Suprapubic skin (tissue), 4 donors: Measurements from ENCODE around the gene DAZ1. TPM values are rescaled to one million over a fixed set of nuclear protein-coding genes. Genes with fewer than 3 reads are reported as not detected.
"Not testable (repeated sequence)": the region's sequence is repeated elsewhere in the genome, so short reads cannot be mapped to it uniquely, and the experiment has no call there.

Experiments used
- DNase-seq, 2 donors: peaks; one replicate each; pipeline ENCODE4 v3.0.0-alpha.2; 2019; ENCODE audit warnings: low spot score in 2 of 2
- H3K27ac ChIP-seq: fragments of 200-600 bp; sonication (generic); one replicate; pipeline ENCODE4 v1.5.1; 2019
- H3K27me3 ChIP-seq: fragments of 200-600 bp; sonication (generic); one replicate; pipeline ENCODE4 v1.5.1; 2019
- H3K36me3 ChIP-seq: fragments of 200-600 bp; sonication (generic); one replicate; pipeline ENCODE4 v1.5.1; 2019
- H3K4me1 ChIP-seq: fragments of 200-600 bp; sonication (generic); one replicate; pipeline ENCODE4 v1.5.1; 2019
- H3K4me3 ChIP-seq: fragments of 200-600 bp; sonication (generic); one replicate; pipeline ENCODE4 v1.5.1; 2019; ENCODE audit warnings: mild to moderate bottlenecking
- H3K9me3 ChIP-seq: fragments of 200-600 bp; sonication (generic); one replicate; pipeline ENCODE4 v1.5.1; 2019
- WGBS: methylation state at CpG from one replicate; pipeline ENCODE4 v1.1.5; 2018; 5-methylcytosine and 5-hydroxymethylcytosine counted together
- total RNA-seq, 4 donors: library from RNA; depleted of rRNA; stranded (reverse); fragments of >200 nt; gene quantifications; one replicate each; pipeline ENCODE4 v1.1.0, GENCODE V29; 2016

The DAZ1 gene, protein sequence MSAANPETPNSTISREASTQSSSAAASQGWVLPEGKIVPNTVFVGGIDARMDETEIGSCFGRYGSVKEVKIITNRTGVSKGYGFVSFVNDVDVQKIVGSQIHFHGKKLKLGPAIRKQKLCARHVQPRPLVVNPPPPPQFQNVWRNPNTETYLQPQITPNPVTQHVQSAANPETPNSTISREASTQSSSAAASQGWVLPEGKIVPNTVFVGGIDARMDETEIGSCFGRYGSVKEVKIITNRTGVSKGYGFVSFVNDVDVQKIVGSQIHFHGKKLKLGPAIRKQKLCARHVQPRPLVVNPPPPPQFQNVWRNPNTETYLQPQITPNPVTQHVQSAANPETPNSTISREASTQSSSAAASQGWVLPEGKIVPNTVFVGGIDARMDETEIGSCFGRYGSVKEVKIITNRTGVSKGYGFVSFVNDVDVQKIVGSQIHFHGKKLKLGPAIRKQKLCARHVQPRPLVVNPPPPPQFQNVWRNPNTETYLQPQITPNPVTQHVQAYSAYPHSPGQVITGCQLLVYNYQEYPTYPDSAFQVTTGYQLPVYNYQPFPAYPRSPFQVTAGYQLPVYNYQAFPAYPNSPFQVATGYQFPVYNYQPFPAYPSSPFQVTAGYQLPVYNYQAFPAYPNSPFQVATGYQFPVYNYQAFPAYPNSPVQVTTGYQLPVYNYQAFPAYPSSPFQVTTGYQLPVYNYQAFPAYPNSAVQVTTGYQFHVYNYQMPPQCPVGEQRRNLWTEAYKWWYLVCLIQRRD
- total RNA-seq = 10 to 100 TPM in 1 of 4 donors, 1 to 10 TPM in 1, not detected in 2; 7.7 to 14.7 TPM

- no CpG with 5 or more reads among the region's 23 CpGs for WGBS
- H3K9me3 ChIP-seq, DNase-seq, H3K27ac ChIP-seq, H3K4me3 ChIP-seq, H3K36me3 ChIP-seq, H3K4me1 ChIP-seq, H3K27me3 ChIP-seq: not testable (repeated sequence)
Observed at GRCh38 chrY:23198908-23199307, at the start of gene DAZ1. TSS of gene DAZ1 (minus strand) at chrY:23199008. CDS start at chrY:23198800, 208 bp downstream.

GRCh38 chrY:23219233-23219632, 20.4 kb upstream of the DAZ1 start, which contains the start of gene DAZ2:
TSS of gene DAZ2 (plus strand) at chrY:23219533. CDS start at chrY:23219741, 208 bp downstream.
- not testable (repeated sequence) for H3K4me1 ChIP-seq, H3K36me3 ChIP-seq, H3K27me3 ChIP-seq, H3K4me3 ChIP-seq, H3K9me3 ChIP-seq, DNase-seq, H3K27ac ChIP-seq
- no CpG with 5 or more reads among the region's 23 CpGs for WGBS

DNA sequence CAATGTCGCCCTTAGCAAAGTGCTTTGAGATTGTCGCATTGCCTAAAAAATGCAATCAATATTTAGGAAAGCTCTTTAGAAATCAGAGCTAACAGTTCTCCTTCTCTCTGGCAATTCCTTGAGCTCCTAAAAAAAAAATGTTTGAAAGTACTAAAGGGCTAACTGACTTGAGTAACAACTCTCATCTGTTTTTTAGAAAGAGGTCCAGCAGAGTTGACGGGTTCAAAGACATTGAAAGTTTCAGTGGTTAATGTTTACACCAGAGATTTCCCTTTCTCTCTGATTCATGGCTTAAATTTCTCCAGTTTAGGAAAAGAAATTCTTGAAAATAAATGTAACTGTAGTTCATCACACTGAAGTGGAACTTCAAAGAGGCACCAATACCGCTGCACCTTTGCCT, 11.9 kb upstream of the DAZ1 start:
- whole genome bisulfite sequencing = no CpG with 5 or more reads among the region's 4 CpGs
- H3K4me3 ChIP-seq = not testable (repeated sequence)

DNA sequence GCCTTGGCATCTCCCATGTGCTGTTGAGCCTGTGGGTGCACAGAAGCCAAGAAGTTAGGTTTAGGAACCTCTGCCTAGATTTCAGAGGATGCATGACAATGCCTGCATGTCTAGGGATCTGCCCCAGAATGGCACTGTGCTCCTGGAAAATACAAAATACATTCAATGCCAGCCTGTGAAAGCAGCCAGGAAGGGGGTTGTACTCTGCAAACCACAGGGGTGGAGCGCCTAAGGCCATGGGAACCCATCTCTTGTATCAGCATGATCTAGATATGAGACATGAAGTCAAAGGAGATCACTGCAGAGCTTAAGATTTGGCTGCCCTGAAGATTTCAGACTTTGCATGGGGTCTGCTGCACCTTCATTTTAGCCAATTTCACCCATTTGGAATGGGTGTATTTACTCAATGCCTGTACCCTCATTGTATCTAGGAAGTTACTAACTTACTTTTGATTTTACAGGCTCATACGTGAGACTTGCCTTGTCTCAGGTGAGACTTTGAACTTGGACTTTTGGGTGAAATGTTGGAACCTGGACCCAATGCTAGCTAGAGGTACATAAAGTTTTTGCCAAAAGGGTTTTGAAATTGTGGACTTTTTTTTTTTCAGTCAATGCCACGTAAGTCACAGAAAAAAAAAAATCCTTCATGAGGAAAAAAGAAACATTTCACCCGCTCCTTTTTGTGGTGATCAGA, 11.1 kb upstream of the DAZ1 start:
- H3K4me3 ChIP-seq, H3K27me3 ChIP-seq, H3K27ac ChIP-seq, H3K9me3 ChIP-seq, DNase-seq, H3K36me3 ChIP-seq, H3K4me1 ChIP-seq: not testable (repeated sequence)
- no CpG with 5 or more reads among the region's 4 CpGs for WGBS

More for the DNA sequence above, 11.9 kb upstream of the DAZ1 start:
- not testable (repeated sequence) for H3K9me3 ChIP-seq, H3K4me1 ChIP-seq, H3K36me3 ChIP-seq, H3K27ac ChIP-seq, DNase-seq, H3K27me3 ChIP-seq

- whole genome bisulfite sequencing = no CpG with 5 or more reads among the region's 4 CpGs
- not testable (repeated sequence) for H3K27ac ChIP-seq, H3K4me1 ChIP-seq, H3K27me3 ChIP-seq, H3K9me3 ChIP-seq, H3K4me3 ChIP-seq, DNase-seq, H3K36me3 ChIP-seq
Observed at GRCh38 chrY:23207455-23207854, 8.6 kb upstream of the DAZ1 start.

Other genes starting within 250 kb of the DAZ1 start
- 1 to 10 TPM in 1 of 4 donors, under 1 TPM in 1, not detected in 2; 0.81 to 1.1 TPM for gene BPY2, start 214.7 kb downstream of the DAZ1 start, total RNA-seq
- gene DAZ2, start 20.5 kb upstream of the DAZ1 start, total RNA-seq = not detected